ENCODE measurements around the gene MLPH.

MLPH gene

GRCh38 chr2:237475704-237476141 is 11.3 kb upstream of the MLPH start:
- Histone ChIP-seq H4K20me1 (no peaks in the 10 kb centered on the region), H3K27me3 (0 out of 2 replicates have a peak, but pooled peaks cover 7% of the 10 kb centered on the region), H3K27ac (peak overlapping the region; percentile 94), H3K4me3 (peak overlapping the region; percentile 84), H3K4me2 (peak overlapping the region; percentile 90), H3K9me3 (no peaks in the 10 kb centered on the region), H3K4me1 (peaks cover 56% of the 10 kb centered on the region), H3K9ac (peak overlapping the region; percentile 92), H3K36me3 (no peaks in the 10 kb centered on the region)
- no peak for TF ChIP-seq Cebpa-rat (IDR thresholded peaks at IDR 0.05)

DNA sequence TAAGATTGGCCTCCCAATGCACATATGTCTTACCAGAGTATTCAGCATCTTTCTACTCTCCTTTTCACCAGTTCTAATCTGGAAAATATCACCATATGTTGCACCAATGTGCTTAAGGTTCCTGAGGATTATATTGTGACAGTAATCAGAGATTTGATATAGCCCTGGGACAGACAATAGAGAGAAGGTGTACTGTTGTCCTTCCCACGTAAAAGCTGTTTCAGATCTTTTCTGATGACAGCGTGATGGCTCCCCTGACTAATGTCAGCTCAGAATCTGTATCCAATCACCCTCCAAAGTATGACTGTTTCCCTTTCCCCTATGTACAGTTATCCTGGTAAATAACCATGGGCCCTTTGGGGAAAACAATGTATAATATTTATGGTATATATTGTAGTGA is 9.0 kb upstream of the MLPH start:
- no peak overlapping the region for H3K27ac ChIP-seq
- H4K20me1 ChIP-seq: no peaks in the 10 kb centered on the region
- H3K4me3 ChIP-seq: no peak overlapping the region
- H3K9ac ChIP-seq: no peak overlapping the region
- H3K36me3 ChIP-seq: no peaks in the 10 kb centered on the region
- no peak for TF ChIP-seq Cebpa-rat (IDR thresholded peaks at IDR 0.05)
- H3K4me2 ChIP-seq: no peak overlapping the region
- 0 out of 2 replicates have a peak, but pooled peaks cover 7% of the 10 kb centered on the region for H3K27me3 ChIP-seq
- peaks cover 44% of the 10 kb centered on the region for H3K4me1 ChIP-seq
- H3K9me3 ChIP-seq: no peaks in the 10 kb centered on the region

- Histone ChIP-seq H3K27me3 (0 out of 2 replicates have a peak, but pooled peaks cover 7% of the 10 kb centered on the region), H3K27ac (no peak overlapping the region), H3K9me3 (no peaks in the 10 kb centered on the region), H3K4me3 (no peak overlapping the region), H3K4me2 (no peak overlapping the region), H3K4me1 (peaks cover 35% of the 10 kb centered on the region), H3K36me3 (no peaks in the 10 kb centered on the region), H3K9ac (no peak overlapping the region), H4K20me1 (no peaks in the 10 kb centered on the region)
- no peak for TF ChIP-seq Cebpa-rat (IDR thresholded peaks at IDR 0.05)
These were observed 8.1 kb upstream of the MLPH start for GRCh38 chr2:237478979-237479378.

GRCh38 chr2:237479747-237480146 is 7.3 kb upstream of the MLPH start:
- Histone ChIP-seq H3K9me3 (no peaks in the 10 kb centered on the region), H3K4me1 (peaks cover 28% of the 10 kb centered on the region), H4K20me1 (no peaks in the 10 kb centered on the region), H3K27me3 (0 out of 2 replicates have a peak, but pooled peaks cover 7% of the 10 kb centered on the region), H3K4me3 (no peak overlapping the region), H3K4me2 (no peak overlapping the region), H3K36me3 (no peaks in the 10 kb centered on the region), H3K9ac (no peak overlapping the region), H3K27ac (no peak overlapping the region)
- TF ChIP-seq Cebpa-rat (IDR thresholded peaks at IDR 0.05): no peak

DNA sequence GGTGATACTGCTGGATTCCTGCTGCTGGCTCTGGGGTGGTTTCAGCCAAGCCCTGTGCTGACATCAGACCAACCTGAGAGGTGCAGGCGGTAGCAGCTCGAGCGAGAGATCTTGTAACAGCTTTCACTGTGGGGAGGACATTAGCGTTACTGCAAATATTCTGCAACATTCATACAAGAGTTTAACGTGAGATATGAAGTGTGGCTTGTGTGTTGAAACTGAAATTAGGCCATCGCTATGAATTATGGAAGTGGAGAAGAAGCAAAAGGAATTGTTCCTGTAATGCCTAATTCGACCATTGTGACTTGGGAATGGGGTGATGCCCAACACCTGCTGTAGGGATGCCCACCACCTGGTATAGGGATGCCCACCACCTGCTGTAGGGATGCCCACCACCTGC is 6.5 kb upstream of the MLPH start:
- Histone ChIP-seq H3K9ac (no peak overlapping the region), H3K4me2 (no peak overlapping the region), H3K4me3 (no peak overlapping the region), H3K36me3 (no peaks in the 10 kb centered on the region), H4K20me1 (no peaks in the 10 kb centered on the region), H3K9me3 (no peaks in the 10 kb centered on the region), H3K27me3 (0 out of 2 replicates have a peak, but pooled peaks cover 7% of the 10 kb centered on the region), H3K27ac (no peak overlapping the region), H3K4me1 (peaks cover 26% of the 10 kb centered on the region)
- TF ChIP-seq Cebpa-rat (IDR thresholded peaks at IDR 0.05): no peak

DNA sequence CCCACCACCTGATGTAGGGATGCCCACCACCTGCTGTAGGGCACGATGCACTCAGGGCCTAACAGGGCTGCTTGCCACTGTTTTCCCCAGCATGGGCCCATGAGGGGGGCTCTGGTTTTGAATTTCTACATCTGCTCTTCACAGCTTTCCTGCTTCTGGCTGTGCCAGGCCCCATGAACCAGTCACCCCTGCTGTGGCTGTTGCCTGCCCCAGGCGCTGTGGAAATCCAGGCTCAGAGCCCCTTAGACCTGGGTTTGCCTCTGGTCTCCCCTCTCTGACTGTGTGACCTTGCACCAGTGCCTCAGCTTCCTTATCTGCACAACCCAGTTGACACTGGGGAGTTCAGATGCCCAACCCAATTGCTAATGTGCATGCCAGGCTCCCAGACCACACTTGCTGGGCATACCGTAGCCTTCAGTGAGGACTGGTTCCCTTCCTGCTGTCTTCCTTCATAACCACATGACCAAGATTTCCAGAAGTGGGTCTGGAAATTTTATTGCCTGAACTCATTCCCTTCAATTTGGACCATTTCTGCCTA is 6.0 kb upstream of the MLPH start:
- no peaks in the 10 kb centered on the region for H3K36me3 ChIP-seq
- H4K20me1 ChIP-seq: no peaks in the 10 kb centered on the region
- H3K4me3 ChIP-seq: no peak overlapping the region
- no peak overlapping the region for H3K4me2 ChIP-seq
- H3K4me1 ChIP-seq: peaks cover 21% of the 10 kb centered on the region
- TF ChIP-seq Cebpa-rat (IDR thresholded peaks at IDR 0.05): no peak
- H3K9me3 ChIP-seq: no peaks in the 10 kb centered on the region
- H3K27ac ChIP-seq: no peak overlapping the region
- H3K9ac ChIP-seq: no peak overlapping the region
- 0 out of 2 replicates have a peak, but pooled peaks cover 4% of the 10 kb centered on the region for H3K27me3 ChIP-seq

GRCh38 chr2:237482485-237482884 is 4.6 kb upstream of the MLPH start:
- no peak for TF ChIP-seq Cebpa-rat (IDR thresholded peaks at IDR 0.05)
- Histone ChIP-seq H3K9me3 (peaks cover 11% of the 10 kb centered on the region), H4K20me1 (no peaks in the 10 kb centered on the region), H3K36me3 (no peaks in the 10 kb centered on the region), H3K27ac (no peak overlapping the region), H3K4me2 (peak overlapping the region; percentile 60), H3K27me3 (peaks cover 14% of the 10 kb centered on the region), H3K4me3 (no peak overlapping the region), H3K9ac (no peak overlapping the region), H3K4me1 (peaks cover 17% of the 10 kb centered on the region)

DNA sequence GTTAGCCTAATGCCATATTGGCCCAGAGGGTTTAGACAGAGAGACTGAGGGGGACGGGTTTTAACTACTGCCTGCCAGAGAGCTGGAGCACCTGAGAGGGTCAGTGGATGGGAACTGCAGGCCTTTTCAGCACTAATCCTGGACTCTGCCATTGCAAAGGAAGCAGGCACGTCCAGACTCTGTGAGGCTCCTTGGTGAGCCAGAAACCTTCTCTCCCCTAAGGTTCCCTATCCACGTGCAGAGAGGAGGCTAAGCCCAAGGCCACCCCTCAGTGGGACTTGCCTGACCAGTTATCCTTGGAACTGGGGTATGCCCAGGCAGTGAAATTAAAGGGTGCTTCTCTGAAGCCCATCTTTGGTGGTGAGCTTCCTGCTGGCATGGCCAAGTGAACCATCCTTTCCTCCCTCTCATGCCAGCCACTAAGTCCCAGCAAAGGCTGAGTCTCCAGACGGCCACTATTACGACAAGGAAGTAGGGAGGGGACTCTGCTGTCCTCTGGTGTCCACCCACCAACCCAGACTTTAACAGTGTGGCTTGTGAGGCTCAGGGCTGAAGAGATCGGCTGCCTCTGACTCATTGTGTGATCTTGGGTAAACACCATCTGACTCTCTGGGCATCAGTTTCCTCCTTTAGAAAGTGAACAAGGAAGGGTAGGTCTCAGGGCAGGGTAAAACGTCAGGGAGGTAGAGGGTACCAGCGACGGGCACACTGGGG is 3.9 kb upstream of the MLPH start:
- H3K27ac ChIP-seq: no peak overlapping the region
- H3K4me3 ChIP-seq: no peak overlapping the region
- TF ChIP-seq Cebpa-rat (IDR thresholded peaks at IDR 0.05): no peak
- no peaks in the 10 kb centered on the region for H4K20me1 ChIP-seq
- peaks cover 17% of the 10 kb centered on the region for H3K4me1 ChIP-seq
- H3K4me2 ChIP-seq: peak overlapping the region; percentile 60; the same call in 1 of the 2 replicates
- H3K36me3 ChIP-seq: no peaks in the 10 kb centered on the region
- H3K9me3 ChIP-seq: peaks cover 13% of the 10 kb centered on the region
- H3K27me3 ChIP-seq: peaks cover 18% of the 10 kb centered on the region
- H3K9ac ChIP-seq: no peak overlapping the region

DNA sequence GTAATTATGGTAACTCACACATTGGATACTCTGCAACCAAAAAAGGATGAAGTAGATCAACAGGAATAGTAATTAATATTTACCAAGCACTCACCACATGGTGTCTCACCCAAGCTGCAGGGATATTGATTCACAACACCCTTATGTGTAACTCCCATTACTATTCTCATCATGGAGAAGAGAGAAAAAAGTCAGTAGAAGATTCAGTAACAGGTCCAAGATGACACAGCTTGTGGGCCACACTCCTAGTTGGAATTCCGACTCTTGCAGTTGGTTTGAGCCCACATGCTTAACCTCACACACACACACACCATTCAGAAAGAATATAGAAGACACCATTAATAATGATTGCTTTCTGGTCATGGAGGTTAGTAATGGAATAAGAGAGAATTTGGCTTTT is 1.7 kb upstream of the MLPH start:
- TF ChIP-seq Cebpa-rat (IDR thresholded peaks at IDR 0.05): no peak
- no peak overlapping the region for H3K4me3 ChIP-seq
- peaks cover 19% of the 10 kb centered on the region for H3K9me3 ChIP-seq
- peaks cover 27% of the 10 kb centered on the region for H3K4me1 ChIP-seq
- no peaks in the 10 kb centered on the region for H4K20me1 ChIP-seq
- H3K27me3 ChIP-seq: peaks cover 18% of the 10 kb centered on the region
- H3K9ac ChIP-seq: no peak overlapping the region
- H3K36me3 ChIP-seq: no peaks in the 10 kb centered on the region
- no peak overlapping the region for H3K27ac ChIP-seq
- H3K4me2 ChIP-seq: no peak overlapping the region

DNA sequence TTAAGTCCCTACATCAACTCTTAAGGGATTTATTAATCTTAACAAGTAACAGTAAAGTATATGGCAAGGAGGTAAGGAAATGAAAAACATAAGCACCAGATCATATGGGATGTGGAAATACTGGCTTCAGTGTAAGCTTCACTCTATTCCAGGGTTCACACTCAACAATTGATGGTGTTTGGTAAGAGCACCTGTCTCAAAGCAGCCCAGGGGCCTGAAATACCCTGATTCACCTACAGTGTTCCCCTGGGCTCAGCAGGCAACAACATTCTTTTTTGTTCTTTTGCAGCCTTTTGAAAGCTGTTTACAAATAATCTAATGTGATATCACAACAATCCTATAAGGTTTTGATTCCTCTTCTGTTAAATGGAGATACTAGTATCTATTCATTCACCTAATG is 1.2 kb upstream of the MLPH start:
- Histone ChIP-seq H3K27me3 (peaks cover 18% of the 10 kb centered on the region), H3K4me1 (peaks cover 27% of the 10 kb centered on the region)

More for the DNA sequence above, 1.2 kb upstream of the MLPH start:
- Histone ChIP-seq H3K9ac (no peak overlapping the region), H3K4me2 (no peak overlapping the region), H3K9me3 (peaks cover 24% of the 10 kb centered on the region), H4K20me1 (no peaks in the 10 kb centered on the region), H3K27ac (no peak overlapping the region), H3K4me3 (no peak overlapping the region), H3K36me3 (no peaks in the 10 kb centered on the region)
- TF ChIP-seq Cebpa-rat (IDR thresholded peaks at IDR 0.05): no peak
